HG03469 (cell line): Measurements from ENCODE around the gene IPO7.

Experiments
- ATAC-seq: cut with Tn5 transposase; IDR thresholded peaks from one replicate; pipeline ENCODE4 v1.9.1; 2021; ENCODE audit warnings: mild to moderate bottlenecking, moderate library complexity, moderate number of reproducible peaks; ENCODE audit not compliant: unreplicated experiment

The IPO7 gene

GRCh38 chr11:9489080-9489765, 104.8 kb downstream of the IPO7 start:
- no peak for ATAC-seq

GRCh38 chr11:9490376-9490775, 105.9 kb downstream of the IPO7 start:
- ATAC-seq: no peak

- ATAC-seq: no peak
Measured at GRCh38 chr11:9493492-9493891, 109.0 kb downstream of the IPO7 start.

GRCh38 chr11:9494316-9494715, 109.9 kb downstream of the IPO7 start:
- no peak for ATAC-seq

GRCh38 chr11:9495803-9496514, 111.5 kb downstream of the IPO7 start:
- no peak for ATAC-seq
